Right lobe of liver (tissue), 4 donors: ENCODE results near the gene RCSD1.

Experiments used
- POLR2A ChIP-seq: fragments of 450-650 bp; IDR thresholded peaks from one replicate; pipeline ENCODE4 v1.6.1; 2017; ENCODE audit warnings: antibody characterized with exemption, mild to moderate bottlenecking
- TF ChIP-seq, protein P1 (sequence below), 4 donors: fragments of 200-600 bp in 3 of 4; fragments of 450-650 bp in 1 of 4; IDR thresholded peaks; one replicate each; pipeline versions ENCODE4 v1.5.1 to v1.8.0; 2016 to 2022; ENCODE audit warnings: antibody characterized with exemption in 4 of 4, mild to moderate bottlenecking in 2 of 4
- donor health status: DM: no; HTN: no; CAD: no.
- donor health status: DM: no; HTN: no; CAD: no.
- donor health status: DM: no; HTN: yes; CAD: no.

DNA sequence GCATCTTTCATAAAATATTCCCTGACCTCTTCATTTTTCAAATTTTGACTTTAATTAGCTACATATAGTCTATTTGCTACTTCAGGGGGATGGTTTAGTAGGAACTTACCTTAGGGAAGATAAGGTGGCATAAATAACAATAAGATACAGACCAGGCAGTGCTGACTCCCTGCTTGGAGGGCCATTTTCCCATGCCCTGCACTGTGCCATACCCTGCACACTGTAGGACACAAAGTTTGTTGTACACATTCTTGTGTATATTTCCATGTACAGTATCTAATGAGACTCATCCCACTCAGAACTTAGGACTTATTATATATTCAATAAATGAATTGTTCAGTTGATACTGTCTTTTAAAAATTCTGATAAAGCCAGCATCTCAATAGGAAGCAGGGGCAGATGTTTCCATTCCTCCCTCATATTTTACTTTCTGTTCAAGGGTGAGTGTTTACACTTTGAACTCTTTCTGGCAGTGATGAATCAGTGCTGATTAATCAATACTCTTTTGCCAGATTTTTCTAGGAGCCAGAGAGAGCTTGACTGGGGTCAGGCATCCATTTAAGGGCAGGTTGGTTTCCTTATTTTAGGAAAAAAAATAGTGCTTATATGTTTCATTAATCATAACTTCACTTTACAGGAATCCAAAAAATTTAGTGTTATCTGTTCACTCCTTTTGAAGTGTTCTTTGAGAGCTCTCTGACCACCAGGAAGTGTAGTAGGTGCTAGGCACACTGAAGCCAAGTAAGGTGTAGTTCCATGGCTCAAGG lies 122.4 kb downstream of the RCSD1 start:
- TF ChIP-seq, protein P1, sequence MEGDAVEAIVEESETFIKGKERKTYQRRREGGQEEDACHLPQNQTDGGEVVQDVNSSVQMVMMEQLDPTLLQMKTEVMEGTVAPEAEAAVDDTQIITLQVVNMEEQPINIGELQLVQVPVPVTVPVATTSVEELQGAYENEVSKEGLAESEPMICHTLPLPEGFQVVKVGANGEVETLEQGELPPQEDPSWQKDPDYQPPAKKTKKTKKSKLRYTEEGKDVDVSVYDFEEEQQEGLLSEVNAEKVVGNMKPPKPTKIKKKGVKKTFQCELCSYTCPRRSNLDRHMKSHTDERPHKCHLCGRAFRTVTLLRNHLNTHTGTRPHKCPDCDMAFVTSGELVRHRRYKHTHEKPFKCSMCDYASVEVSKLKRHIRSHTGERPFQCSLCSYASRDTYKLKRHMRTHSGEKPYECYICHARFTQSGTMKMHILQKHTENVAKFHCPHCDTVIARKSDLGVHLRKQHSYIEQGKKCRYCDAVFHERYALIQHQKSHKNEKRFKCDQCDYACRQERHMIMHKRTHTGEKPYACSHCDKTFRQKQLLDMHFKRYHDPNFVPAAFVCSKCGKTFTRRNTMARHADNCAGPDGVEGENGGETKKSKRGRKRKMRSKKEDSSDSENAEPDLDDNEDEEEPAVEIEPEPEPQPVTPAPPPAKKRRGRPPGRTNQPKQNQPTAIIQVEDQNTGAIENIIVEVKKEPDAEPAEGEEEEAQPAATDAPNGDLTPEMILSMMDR (IDR thresholded peaks at IDR 0.05): no peak
- no peak for TF ChIP-seq POLR2A
